ENCODE results near the gene CASS4. TPM values are rescaled to one million over a fixed set of nuclear protein-coding genes. Genes with fewer than 3 reads are reported as not detected.
"Not testable (repeated sequence)": the region's sequence is repeated elsewhere in the genome, so short reads cannot be mapped to it uniquely, and the experiment has no call there.

The CASS4 gene
- total RNA-seq: under 1 TPM; 0.65 to 0.80 TPM
- long read RNA-seq: 0 reads

- peak; percentile 80 for ATAC-seq
- intact Hi-C loops (cut with DNase I): no loop called here
- peak; percentile 39 for DNase-seq
These were observed at the start of gene CASS4 for GRCh38 chr20:56411759-56412472. CASS4 (plus strand) TSS chr20:56412260; CDS start chr20:56412459, 199 bp downstream.

GRCh38 chr20:56362833-56363413 lies 49.1 kb upstream of the CASS4 start:
- no peak for DNase-seq
- intact Hi-C loops (cut with DNase I): no loop called here
- no peak for ATAC-seq

- intact Hi-C loops (cut with DNase I): no loop called here
- ATAC-seq (no peak), DNase-seq (no peak)
These were observed 48.6 kb upstream of the CASS4 start for GRCh38 chr20:56363491-56363890.

GRCh38 chr20:56368351-56369134 lies 43.5 kb upstream of the CASS4 start:
- DNase-seq (no peak), ATAC-seq (no peak)
- intact Hi-C loops (cut with DNase I): no loop called here

GRCh38 chr20:56369179-56369578 lies 42.9 kb upstream of the CASS4 start:
- intact Hi-C loops (cut with DNase I): no loop called here
- no peak for ATAC-seq
- no peak for DNase-seq

GRCh38 chr20:56371977-56372376 lies 40.1 kb upstream of the CASS4 start:
- no peak for DNase-seq
- intact Hi-C loops (cut with DNase I): no loop called here
- ATAC-seq: peak in 1 of 2 donors; percentile 72

- DNase-seq (no peak), ATAC-seq (no peak)
- intact Hi-C loops (cut with DNase I): no loop called here
These were observed 39.2 kb upstream of the CASS4 start for GRCh38 chr20:56372850-56373249.

GRCh38 chr20:56373942-56374341 lies 38.1 kb upstream of the CASS4 start:
- intact Hi-C loops (cut with DNase I): no loop called here
- ATAC-seq (peak; percentile 15 to 32), DNase-seq (no peak)

GRCh38 chr20:56376331-56376730 lies 35.7 kb upstream of the CASS4 start:
- ATAC-seq (no peak), DNase-seq (no peak)
- intact Hi-C loops (cut with DNase I): no loop called here

- no peak for ATAC-seq
- no peak for DNase-seq
- intact Hi-C loops (cut with DNase I): no loop called here
These were observed 33.7 kb upstream of the CASS4 start for GRCh38 chr20:56378386-56378785.

GRCh38 chr20:56380375-56380774 lies 31.7 kb upstream of the CASS4 start:
- DNase-seq (no peak), ATAC-seq (peak in 1 of 2 donors; percentile 78)
- intact Hi-C loops (cut with DNase I): no loop called here

- intact Hi-C loops (cut with DNase I): no loop called here
- no peak for DNase-seq
- no peak for ATAC-seq
These were observed 30.6 kb upstream of the CASS4 start for GRCh38 chr20:56381501-56381900.

- intact Hi-C loops (cut with DNase I): no loop called here
- DNase-seq (no peak), ATAC-seq (peak in 1 of 2 donors; percentile 19)
These were observed 29.4 kb upstream of the CASS4 start for GRCh38 chr20:56382696-56383095.

- ATAC-seq (no peak), DNase-seq (no peak)
- intact Hi-C loops (cut with DNase I): no loop called here
These were observed 28.7 kb upstream of the CASS4 start for GRCh38 chr20:56383334-56383733.

GRCh38 chr20:56385130-56385529 lies 26.9 kb upstream of the CASS4 start:
- intact Hi-C loops (cut with DNase I): no loop called here
- ATAC-seq (no peak), DNase-seq (no peak)

- no peak for ATAC-seq
These were observed 25.8 kb upstream of the CASS4 start for GRCh38 chr20:56386219-56386618.

GRCh38 chr20:56388882-56389281 lies 23.2 kb upstream of the CASS4 start:
- DNase-seq (no peak), ATAC-seq (no peak)
- intact Hi-C loops (cut with DNase I): no loop called here

More at GRCh38 chr20:56386219-56386618, 25.8 kb upstream of the CASS4 start:
- intact Hi-C loops (cut with DNase I): no loop called here
- no peak for DNase-seq

GRCh38 chr20:56389807-56390206 lies 22.3 kb upstream of the CASS4 start:
- no peak for ATAC-seq
- DNase-seq: no peak
- intact Hi-C loops (cut with DNase I): no loop called here

GRCh38 chr20:56390396-56390795 lies 21.7 kb upstream of the CASS4 start:
- ATAC-seq; DNase-seq; intact Hi-C loops (cut with DNase I): not testable (repeated sequence)

GRCh38 chr20:56391037-56391436 lies 21.0 kb upstream of the CASS4 start:
- no peak for DNase-seq
- no peak for ATAC-seq
- intact Hi-C loops (cut with DNase I): no loop called here

Data from left cardiac atrium (tissue), 4 donors.